Measurements from ENCODE around the gene ITCH.
A peak's percentile ranks its signal among the peaks of the same experiment; 100 is the strongest.
"Not testable (repeated sequence)": the region's sequence is repeated elsewhere in the genome, so short reads cannot be mapped to it uniquely, and the experiment has no call there.

Gene ITCH

GRCh38 chr20:34375977-34376430, 12.9 kb downstream of the ITCH start:
- no peak overlapping the region for H3K4me2 ChIP-seq
- H3K36me3 ChIP-seq: peaks cover 70% of the 10 kb centered on the region
- no peak for TF ChIP-seq Cebpa-rat (IDR thresholded peaks at IDR 0.05)
- no peak overlapping the region for H3K27ac ChIP-seq
- H3K9me3 ChIP-seq: no peaks in the 10 kb centered on the region
- H3K27me3 ChIP-seq: no peaks in the 10 kb centered on the region
- H3K4me3 ChIP-seq: no peak overlapping the region
- no peak overlapping the region for H3K9ac ChIP-seq
- H4K20me1 ChIP-seq: peaks cover 96% of the 10 kb centered on the region
- H3K4me1 ChIP-seq: peaks cover 18% of the 10 kb centered on the region

GRCh38 chr20:34377072-34377847, 14.2 kb downstream of the ITCH start:
- Histone ChIP-seq H3K9ac (no peak overlapping the region), H4K20me1 (peaks cover 99% of the 10 kb centered on the region), H3K4me3 (no peak overlapping the region), H3K9me3 (no peaks in the 10 kb centered on the region), H3K27me3 (no peaks in the 10 kb centered on the region), H3K4me2 (peak overlapping the region; percentile 23; the same call in 1 of the 2 replicates), H3K36me3 (peaks cover 65% of the 10 kb centered on the region), H3K4me1 (peaks cover 18% of the 10 kb centered on the region), H3K27ac (no peak overlapping the region)
- TF ChIP-seq Cebpa-rat (IDR thresholded peaks at IDR 0.05): no peak

GRCh38 chr20:34382174-34382573, 19.1 kb downstream of the ITCH start:
- no peak overlapping the region for H3K27ac ChIP-seq
- H3K27me3 ChIP-seq: no peaks in the 10 kb centered on the region
- H3K4me1 ChIP-seq: peaks cover 24% of the 10 kb centered on the region
- H3K4me2 ChIP-seq: no peak overlapping the region
- H3K9me3 ChIP-seq: no peaks in the 10 kb centered on the region
- H3K36me3 ChIP-seq: peaks cover 53% of the 10 kb centered on the region
- no peak overlapping the region for H3K4me3 ChIP-seq
- TF ChIP-seq Cebpa-rat (IDR thresholded peaks at IDR 0.05): no peak
- H3K9ac ChIP-seq: no peak overlapping the region
- peaks cover 100% of the 10 kb centered on the region for H4K20me1 ChIP-seq

- Histone ChIP-seq H3K4me1 (peaks cover 31% of the 10 kb centered on the region), H3K36me3 (peaks cover 47% of the 10 kb centered on the region), H4K20me1 (peaks cover 100% of the 10 kb centered on the region)
- not testable (repeated sequence) for H3K27ac ChIP-seq, H3K27me3 ChIP-seq, H3K9me3 ChIP-seq, H3K4me3 ChIP-seq, H3K9ac ChIP-seq, H3K4me2 ChIP-seq
Observed at GRCh38 chr20:34382877-34383455, 19.9 kb downstream of the ITCH start.

GRCh38 chr20:34385464-34385863, 22.4 kb downstream of the ITCH start:
- Histone ChIP-seq H3K4me3 (no peak overlapping the region), H3K9me3 (no peaks in the 10 kb centered on the region), H3K27me3 (no peaks in the 10 kb centered on the region), H4K20me1 (peaks cover 100% of the 10 kb centered on the region), H3K9ac (no peak overlapping the region), H3K27ac (no peak overlapping the region), H3K4me2 (peak overlapping the region; percentile 11), H3K36me3 (peaks cover 59% of the 10 kb centered on the region), H3K4me1 (peaks cover 44% of the 10 kb centered on the region)
- TF ChIP-seq Cebpa-rat (IDR thresholded peaks at IDR 0.05): no peak

- Histone ChIP-seq H4K20me1 (peaks cover 99% of the 10 kb centered on the region), H3K4me2 (peak overlapping the region; percentile 57), H3K27me3 (no peaks in the 10 kb centered on the region), H3K9me3 (no peaks in the 10 kb centered on the region), H3K4me3 (no peak overlapping the region), H3K9ac (no peak overlapping the region), H3K36me3 (peaks cover 54% of the 10 kb centered on the region), H3K27ac (no peak overlapping the region), H3K4me1 (peaks cover 44% of the 10 kb centered on the region)
- TF ChIP-seq Cebpa-rat (IDR thresholded peaks at IDR 0.05): no peak
Observed at GRCh38 chr20:34388000-34388399, 24.9 kb downstream of the ITCH start.

- no peak for TF ChIP-seq Cebpa-rat (IDR thresholded peaks at IDR 0.05)
- Histone ChIP-seq H3K27me3 (no peaks in the 10 kb centered on the region), H3K4me3 (no peak overlapping the region), H3K9ac (no peak overlapping the region), H3K4me2 (no peak overlapping the region), H4K20me1 (peaks cover 99% of the 10 kb centered on the region), H3K9me3 (no peaks in the 10 kb centered on the region), H3K36me3 (peaks cover 54% of the 10 kb centered on the region), H3K4me1 (peaks cover 44% of the 10 kb centered on the region), H3K27ac (no peak overlapping the region)
Observed at GRCh38 chr20:34388678-34389077, 25.6 kb downstream of the ITCH start.

- H3K9me3 ChIP-seq: no peaks in the 10 kb centered on the region
- TF ChIP-seq Cebpa-rat (IDR thresholded peaks at IDR 0.05): no peak
- no peak overlapping the region for H3K4me2 ChIP-seq
- H3K27me3 ChIP-seq: no peaks in the 10 kb centered on the region
- peaks cover 44% of the 10 kb centered on the region for H3K4me1 ChIP-seq
- no peak overlapping the region for H3K9ac ChIP-seq
- no peak overlapping the region for H3K27ac ChIP-seq
- no peak overlapping the region for H3K4me3 ChIP-seq
- peaks cover 99% of the 10 kb centered on the region for H4K20me1 ChIP-seq
- H3K36me3 ChIP-seq: peaks cover 55% of the 10 kb centered on the region
Observed at GRCh38 chr20:34389206-34389953, 26.3 kb downstream of the ITCH start.

GRCh38 chr20:34389954-34390555, 27.0 kb downstream of the ITCH start:
- Histone ChIP-seq H3K4me1 (peaks cover 38% of the 10 kb centered on the region), H3K36me3 (peaks cover 56% of the 10 kb centered on the region), H3K27me3 (no peaks in the 10 kb centered on the region), H3K9me3 (no peaks in the 10 kb centered on the region), H3K9ac (no peak overlapping the region), H4K20me1 (peaks cover 99% of the 10 kb centered on the region), H3K4me2 (no peak overlapping the region), H3K4me3 (no peak overlapping the region), H3K27ac (no peak overlapping the region)
- no peak for TF ChIP-seq Cebpa-rat (IDR thresholded peaks at IDR 0.05)

Data from BLaER1 (cell line).